GM12874 (cell line): ENCODE results near the gene STUM.

Source experiments
- TF ChIP-seq, protein P1 (sequence below): IDR thresholded peaks from 2 replicates; pipeline ENCODE4 v1.5.1; 2011; ENCODE audit warnings: low read depth, mild to moderate bottlenecking, control low read depth, low read length, moderate library complexity; ENCODE audit not compliant: insufficient read depth

The STUM gene

DNA sequence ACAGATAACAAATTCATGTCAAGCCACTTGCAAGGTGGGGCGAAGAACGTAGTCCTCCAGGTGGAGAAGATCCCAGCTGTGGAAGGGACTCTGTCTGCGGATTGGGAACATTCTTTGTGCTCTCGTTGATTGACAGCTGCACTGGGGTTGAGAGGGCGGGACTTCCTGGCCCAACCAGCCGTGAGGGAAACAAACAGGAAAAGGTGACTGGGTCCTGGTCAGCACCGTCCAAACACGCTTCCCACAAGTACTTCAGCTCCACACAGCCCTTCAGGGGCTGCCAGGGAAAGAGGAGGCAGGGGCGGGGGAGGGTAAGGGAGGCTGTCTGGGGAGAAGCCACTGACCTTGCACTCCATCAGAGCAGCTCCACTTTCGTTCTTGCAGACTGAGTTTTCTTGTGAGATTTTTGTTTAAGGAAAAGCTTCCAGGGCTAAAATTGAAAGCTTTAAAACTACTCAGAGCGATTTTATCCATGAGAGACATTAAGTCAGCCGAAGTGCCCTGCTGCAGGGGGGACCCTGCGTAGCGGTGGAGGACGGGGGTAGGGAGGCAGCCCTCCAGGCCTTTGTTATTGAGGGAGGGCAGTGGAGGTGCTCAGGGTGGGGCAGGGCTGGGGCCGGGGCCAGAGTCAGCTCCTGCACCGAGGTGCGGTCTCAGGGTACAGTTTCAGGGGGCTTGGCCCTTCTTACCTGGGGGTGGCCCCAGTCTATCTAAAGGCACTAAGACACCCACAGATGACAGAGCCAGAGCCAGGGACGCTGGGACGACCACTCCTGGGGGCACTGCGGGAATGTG is 21.6 kb upstream of the STUM start:
- TF ChIP-seq, protein P1, sequence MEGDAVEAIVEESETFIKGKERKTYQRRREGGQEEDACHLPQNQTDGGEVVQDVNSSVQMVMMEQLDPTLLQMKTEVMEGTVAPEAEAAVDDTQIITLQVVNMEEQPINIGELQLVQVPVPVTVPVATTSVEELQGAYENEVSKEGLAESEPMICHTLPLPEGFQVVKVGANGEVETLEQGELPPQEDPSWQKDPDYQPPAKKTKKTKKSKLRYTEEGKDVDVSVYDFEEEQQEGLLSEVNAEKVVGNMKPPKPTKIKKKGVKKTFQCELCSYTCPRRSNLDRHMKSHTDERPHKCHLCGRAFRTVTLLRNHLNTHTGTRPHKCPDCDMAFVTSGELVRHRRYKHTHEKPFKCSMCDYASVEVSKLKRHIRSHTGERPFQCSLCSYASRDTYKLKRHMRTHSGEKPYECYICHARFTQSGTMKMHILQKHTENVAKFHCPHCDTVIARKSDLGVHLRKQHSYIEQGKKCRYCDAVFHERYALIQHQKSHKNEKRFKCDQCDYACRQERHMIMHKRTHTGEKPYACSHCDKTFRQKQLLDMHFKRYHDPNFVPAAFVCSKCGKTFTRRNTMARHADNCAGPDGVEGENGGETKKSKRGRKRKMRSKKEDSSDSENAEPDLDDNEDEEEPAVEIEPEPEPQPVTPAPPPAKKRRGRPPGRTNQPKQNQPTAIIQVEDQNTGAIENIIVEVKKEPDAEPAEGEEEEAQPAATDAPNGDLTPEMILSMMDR, result no peak

DNA sequence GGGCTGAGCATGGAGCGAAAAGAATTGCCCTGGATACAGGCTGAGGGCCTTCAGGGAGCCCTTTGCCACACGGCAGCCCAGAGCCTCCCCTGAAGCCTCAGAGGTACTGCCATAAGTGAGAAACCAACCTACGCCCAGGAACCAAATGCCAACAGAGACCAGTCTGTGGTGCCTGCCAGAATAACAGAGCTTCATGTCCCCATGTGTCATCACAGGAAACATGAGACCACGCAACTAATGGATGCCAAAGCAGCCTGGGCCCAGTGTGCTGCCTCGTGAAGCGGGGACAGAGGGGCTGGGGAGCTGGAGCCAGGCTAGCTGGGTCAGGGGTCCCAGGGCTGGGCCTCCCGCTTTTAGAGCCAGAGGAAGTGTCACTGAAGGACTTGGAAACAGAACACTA is 18.7 kb upstream of the STUM start:
- TF ChIP-seq, protein P1, result no peak

DNA sequence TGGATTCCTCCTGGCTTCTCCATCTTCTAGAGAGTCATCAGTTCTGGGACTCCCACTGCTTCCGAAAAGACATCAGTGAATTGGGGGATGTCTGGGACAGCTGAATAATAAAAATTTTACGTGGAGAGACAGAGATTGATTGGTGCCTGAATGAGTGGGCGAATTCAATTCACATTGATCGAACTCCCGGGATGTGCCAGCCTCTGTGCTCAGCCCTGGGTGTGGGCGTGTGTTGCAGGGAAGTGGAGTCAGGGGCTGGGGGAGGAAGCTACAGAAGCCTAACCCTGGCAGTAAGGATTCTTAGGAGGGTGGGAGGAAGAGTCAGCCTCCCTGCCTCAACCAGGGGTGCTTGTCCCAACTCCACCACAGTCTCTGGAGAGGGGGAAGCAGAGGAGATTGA is 18.0 kb upstream of the STUM start:
- TF ChIP-seq, protein P1, result no peak

DNA sequence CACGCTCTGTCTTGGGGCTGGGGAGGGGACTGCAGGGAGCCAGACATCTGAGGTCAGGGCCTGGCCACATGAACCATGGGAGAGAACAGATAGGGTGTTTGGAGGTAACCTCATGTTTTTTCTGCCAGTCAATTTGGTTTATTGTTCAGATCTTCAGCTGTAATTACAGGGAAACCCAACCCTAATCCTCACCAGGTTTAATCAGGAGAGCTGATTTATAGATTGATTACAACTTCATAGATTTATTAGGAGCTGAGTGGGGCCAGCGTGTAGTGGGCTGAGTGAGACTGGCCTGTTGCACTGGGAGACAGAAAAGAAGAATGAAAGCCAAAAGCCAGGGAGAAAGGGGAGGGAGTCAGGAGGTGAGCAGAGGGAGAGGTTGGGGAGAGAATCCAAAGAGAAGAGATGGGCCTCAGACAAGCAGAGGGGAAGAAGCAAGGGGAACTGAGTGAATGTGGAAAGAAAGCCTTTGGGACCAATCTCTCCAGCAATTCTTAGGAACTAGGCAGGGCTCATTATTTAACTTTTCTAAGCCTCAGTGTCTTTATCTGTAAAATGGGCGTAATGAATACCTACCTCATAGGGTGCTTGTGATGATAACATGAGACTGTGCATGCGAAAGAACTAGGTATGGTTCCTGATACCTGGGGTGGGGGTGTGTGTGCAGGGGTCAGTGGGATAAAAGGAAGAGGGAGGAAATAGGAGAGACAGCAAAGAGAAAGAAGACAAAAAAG is 17.0 kb upstream of the STUM start:
- TF ChIP-seq, protein P1, result no peak

DNA sequence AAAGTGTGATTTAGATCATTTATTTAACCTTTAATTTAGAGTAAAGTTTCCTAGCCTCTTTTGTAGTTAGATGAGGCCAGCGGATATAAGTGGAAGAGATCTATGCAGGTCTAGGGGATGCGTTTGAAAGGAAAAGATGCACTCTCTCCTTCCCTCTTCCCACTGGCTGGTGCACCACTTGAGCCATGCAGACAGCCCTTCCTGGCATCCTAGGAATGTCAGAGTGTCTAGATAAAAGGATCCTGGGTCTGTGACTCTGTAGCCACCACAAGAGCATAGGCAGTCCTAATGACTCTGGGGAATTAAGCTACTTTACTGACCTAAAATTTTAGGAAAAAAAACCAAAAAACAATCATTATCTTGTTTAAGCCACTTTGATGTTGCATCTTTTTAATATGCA is 16.0 kb upstream of the STUM start:
- TF ChIP-seq, protein P1, result no peak

DNA sequence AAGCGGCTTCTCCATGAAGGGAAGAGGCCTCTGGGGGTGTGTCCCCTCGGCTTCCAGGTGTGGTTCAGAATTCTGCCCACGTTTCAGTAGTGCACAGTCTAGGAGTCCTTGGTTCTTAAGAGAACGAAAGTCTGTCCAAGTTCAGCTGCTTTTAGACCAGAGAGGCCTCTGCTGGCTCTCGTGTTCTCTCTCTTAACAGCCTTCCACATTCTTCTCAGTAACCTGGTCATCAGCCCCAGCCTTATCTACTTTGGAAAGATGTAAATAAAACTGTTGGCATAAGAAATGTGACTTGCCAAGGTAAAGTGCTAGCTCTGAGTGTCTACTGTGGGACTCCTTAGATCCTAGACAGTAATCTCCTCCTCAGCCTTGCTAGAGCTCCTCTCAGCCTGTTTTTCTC is 15.3 kb upstream of the STUM start:
- TF ChIP-seq, protein P1, result no peak

DNA sequence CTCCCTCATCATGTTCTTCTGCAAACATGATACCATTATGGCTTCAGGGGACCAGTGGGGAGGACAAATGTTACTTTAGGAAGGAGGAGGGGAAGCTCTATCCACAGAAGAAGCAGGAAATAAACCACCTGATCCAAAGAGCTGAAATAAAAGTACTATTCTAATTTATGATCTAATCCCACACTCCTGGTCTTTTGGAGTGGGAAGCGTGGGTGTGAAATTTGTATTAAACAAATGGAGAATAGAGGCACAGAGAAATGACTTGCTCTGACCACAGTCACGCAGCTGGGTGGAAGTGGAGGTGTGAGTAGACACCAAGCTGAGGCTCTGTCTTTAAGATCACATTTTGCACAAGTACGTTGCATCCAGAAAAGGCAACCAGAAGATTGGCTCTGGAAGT is 14.5 kb upstream of the STUM start:
- TF ChIP-seq, protein P1, result no peak
